ENCODE data around the gene SEPTIN5.
"Not testable (repeated sequence)": the region's sequence is repeated elsewhere in the genome, so short reads cannot be mapped to it uniquely, and the experiment has no call there.

SEPTIN5 gene

GRCh38 chr22:19714312-19715187 lies at the start of gene SEPTIN5:
Gene SEPTIN5, plus strand, starts transcription at chr22:19714503. Its CDS starts 86 bp downstream, at chr22:19714589.
- DNase-seq (ENCODE audit: low read depth in 2 of 2, low spot score in 1 of 2): no peak

- DNase-seq (ENCODE audit: low read depth in 2 of 2, low spot score in 1 of 2): no peak
Measured at GRCh38 chr22:19664951-19665783, 49.1 kb upstream of the SEPTIN5 start.

GRCh38 chr22:19665784-19666672 lies 48.3 kb upstream of the SEPTIN5 start:
- DNase-seq (ENCODE audit: low read depth in 2 of 2, low spot score in 1 of 2): no peak

- no peak for DNase-seq (ENCODE audit: low read depth in 2 of 2, low spot score in 1 of 2)
Measured at GRCh38 chr22:19666673-19667593, 47.4 kb upstream of the SEPTIN5 start.

GRCh38 chr22:19667872-19668740 lies 46.2 kb upstream of the SEPTIN5 start:
- DNase-seq (ENCODE audit: low read depth in 2 of 2, low spot score in 1 of 2): no peak

GRCh38 chr22:19668748-19669147 lies 45.6 kb upstream of the SEPTIN5 start:
- no peak for DNase-seq (ENCODE audit: low read depth in 2 of 2, low spot score in 1 of 2)

- DNase-seq (ENCODE audit: low read depth in 2 of 2, low spot score in 1 of 2): no peak
Measured at GRCh38 chr22:19669570-19669969, 44.7 kb upstream of the SEPTIN5 start.

GRCh38 chr22:19671316-19671715 lies 43.0 kb upstream of the SEPTIN5 start:
- DNase-seq (ENCODE audit: low read depth in 2 of 2, low spot score in 1 of 2): no peak

- no peak for DNase-seq (ENCODE audit: low read depth in 2 of 2, low spot score in 1 of 2)
Measured at GRCh38 chr22:19672054-19672776, 42.1 kb upstream of the SEPTIN5 start.

- DNase-seq (ENCODE audit: low read depth in 2 of 2, low spot score in 1 of 2): no peak
Measured at GRCh38 chr22:19673660-19674059, 40.6 kb upstream of the SEPTIN5 start.

- no peak for DNase-seq (ENCODE audit: low read depth in 2 of 2, low spot score in 1 of 2)
Measured at GRCh38 chr22:19674129-19674928, 40.0 kb upstream of the SEPTIN5 start.

GRCh38 chr22:19674929-19675253 lies 39.4 kb upstream of the SEPTIN5 start:
- DNase-seq (ENCODE audit: low read depth in 2 of 2, low spot score in 1 of 2): no peak

GRCh38 chr22:19675428-19675827 lies 38.9 kb upstream of the SEPTIN5 start:
- no peak for DNase-seq (ENCODE audit: low read depth in 2 of 2, low spot score in 1 of 2)

- not testable (repeated sequence) for DNase-seq (ENCODE audit: low read depth in 2 of 2, low spot score in 1 of 2)
Measured at GRCh38 chr22:19676437-19676836, 37.9 kb upstream of the SEPTIN5 start.

GRCh38 chr22:19678949-19679521 lies 35.3 kb upstream of the SEPTIN5 start:
- DNase-seq (ENCODE audit: low read depth in 2 of 2, low spot score in 1 of 2): no peak

- peak in 1 of 2 donors; percentile 17 for DNase-seq (ENCODE audit: low read depth in 2 of 2, low spot score in 1 of 2)
Measured at GRCh38 chr22:19679522-19680101, 34.7 kb upstream of the SEPTIN5 start.

GRCh38 chr22:19680287-19680881 lies 33.9 kb upstream of the SEPTIN5 start:
- no peak for DNase-seq (ENCODE audit: low read depth in 2 of 2, low spot score in 1 of 2)

Data from stimulated activated CD8-positive, alpha-beta memory T cell treated with anti-CD3 and anti-CD28 coated beads, Interleukin-4, amount 100 ng/mL, for 4 hours (primary cell).